OCI-LY7 (cell line): Measurements from ENCODE around the gene FGD5. TPM values are rescaled to one million over a fixed set of nuclear protein-coding genes. Genes with fewer than 3 reads are reported as not detected.

ENCODE experiments used
- BruUV-seq: library from RNA; stranded (reverse); fragments of 400-500 nt; replicated peaks from 2 replicates; lab custom pipeline; 2021; lab: Mats Ljungman, UMichigan
- CTCF ChIA-PET: fragments of 300-600 bp; sonication (Branson Sonifier 250); formaldehyde crosslinking; loops from one replicate; lab custom pipeline; 2022; ENCODE audit warnings: antibody characterized with exemption; ENCODE audit not compliant: unreplicated experiment; lab: Charles Lee
- POLR2A ChIA-PET: fragments of 300-600 bp; sonication (Branson Sonifier 250); formaldehyde crosslinking; loops from one replicate; lab custom pipeline; 2022; ENCODE audit warnings: antibody characterized with exemption; lab: Charles Lee
- DNase-seq: peaks from one replicate; pipeline ENCODE4 v3.0.0-alpha.2; 2015; ENCODE audit warnings: low spot score
- H2AFZ ChIP-seq: fragments of 200-600 bp; sonication (generic), shearing (Covaris generic); 2 replicates; pipeline ENCODE4 v1.6.1; 2014; ENCODE audit warnings: mild to moderate bottlenecking, antibody characterized with exemption, low read length, moderate library complexity
- H3K27ac ChIP-seq: fragments of 200-600 bp; sonication (generic); 2 replicates; pipeline ENCODE4 v1.5.1; 2014; ENCODE audit warnings: mixed run types, low read depth, mild to moderate bottlenecking, moderate library complexity, low read length, inconsistent platforms; ENCODE audit not compliant: poor library complexity, severe bottlenecking
- H3K36me3 ChIP-seq: fragments of 200-600 bp; sonication (generic); 2 replicates; pipeline ENCODE4 v1.6.1; 2014; ENCODE audit warnings: mild to moderate bottlenecking, antibody characterized with exemption, low read length, moderate library complexity, mixed read lengths; ENCODE audit not compliant: insufficient read depth
- H3K4me1 ChIP-seq: fragments of 200-600 bp; sonication (generic); 2 replicates; pipeline ENCODE4 v1.5.1; 2014; ENCODE audit warnings: mild to moderate bottlenecking, low read length; ENCODE audit not compliant: insufficient read depth, poor library complexity, severe bottlenecking
- H3K4me2 ChIP-seq: fragments of 200-600 bp; sonication (generic); 2 replicates; pipeline ENCODE4 v1.6.1; 2014; ENCODE audit warnings: mild to moderate bottlenecking, low read length
- H3K4me3 ChIP-seq: fragments of 200-600 bp; sonication (generic); 2 replicates; pipeline ENCODE4 v1.5.1; 2014; ENCODE audit warnings: mild to moderate bottlenecking, low read depth, low read length; ENCODE audit not compliant: poor library complexity, severe bottlenecking
- H3K79me2 ChIP-seq: fragments of 200-600 bp; sonication (generic); 2 replicates; pipeline ENCODE4 v1.6.1; 2016; ENCODE audit warnings: low read depth, mild to moderate bottlenecking, low read length, moderate library complexity, mixed read lengths; ENCODE audit not compliant: insufficient read depth
- H3K9me2 ChIP-seq: fragments of 200-600 bp; sonication (generic); 2 replicates; pipeline ENCODE4 v1.6.1; 2016; ENCODE audit warnings: mild to moderate bottlenecking, low read length, mixed read lengths; ENCODE audit not compliant: insufficient read depth
- H3K9me3 ChIP-seq: fragments of 200-600 bp; sonication (generic); 2 replicates; pipeline ENCODE4 v1.6.1; 2014; ENCODE audit warnings: mild to moderate bottlenecking, mixed run types, low read length, mixed read lengths
- H4K20me1 ChIP-seq: fragments of 200-600 bp; sonication (generic); 2 replicates; pipeline ENCODE4 v1.6.1; 2014; ENCODE audit warnings: mild to moderate bottlenecking, antibody characterized with exemption, low read length, moderate library complexity, mixed read lengths; ENCODE audit not compliant: insufficient read depth
- EZH2phosphoT487 ChIP-seq: fragments of 200-600 bp; sonication (generic); IDR thresholded peaks from 2 replicates; pipeline ENCODE4 v1.6.1; 2018; ENCODE audit warnings: low read depth, borderline replicate concordance, mild to moderate bottlenecking, mixed run types, antibody characterized with exemption, low read length, moderate library complexity, mixed read lengths
- intact Hi-C: fragments of 100-400 bp; cut with micrococcal nuclease; formaldehyde crosslinking; loops from one replicate; pipeline ENCODE4 v1.10.0; 2022; ENCODE audit not compliant: unreplicated experiment
- total RNA-seq, 2 experiments: library from RNA; depleted of rRNA in 1 of 2; stranded (reverse); fragments of >200 nt in 1 of 2; shearing (Covaris generic) in 1 of 2; gene quantifications; 2 replicates each; pipeline ENCODE4 v1.2.3, GENCODE V29; 2014 to 2022
- TF ChIP-seq, protein P1 (sequence below): fragments of 200-600 bp; sonication (generic); conservative IDR thresholded peaks from 2 replicates; pipeline ENCODE4 v1.5.1; 2014; ENCODE audit warnings: mild to moderate bottlenecking, antibody characterized with exemption, low read length, moderate library complexity, mixed read lengths

The FGD5 gene
- total RNA-seq, 2 experiments from 2014 or later = 0.09 to 0.21 TPM

DNA sequence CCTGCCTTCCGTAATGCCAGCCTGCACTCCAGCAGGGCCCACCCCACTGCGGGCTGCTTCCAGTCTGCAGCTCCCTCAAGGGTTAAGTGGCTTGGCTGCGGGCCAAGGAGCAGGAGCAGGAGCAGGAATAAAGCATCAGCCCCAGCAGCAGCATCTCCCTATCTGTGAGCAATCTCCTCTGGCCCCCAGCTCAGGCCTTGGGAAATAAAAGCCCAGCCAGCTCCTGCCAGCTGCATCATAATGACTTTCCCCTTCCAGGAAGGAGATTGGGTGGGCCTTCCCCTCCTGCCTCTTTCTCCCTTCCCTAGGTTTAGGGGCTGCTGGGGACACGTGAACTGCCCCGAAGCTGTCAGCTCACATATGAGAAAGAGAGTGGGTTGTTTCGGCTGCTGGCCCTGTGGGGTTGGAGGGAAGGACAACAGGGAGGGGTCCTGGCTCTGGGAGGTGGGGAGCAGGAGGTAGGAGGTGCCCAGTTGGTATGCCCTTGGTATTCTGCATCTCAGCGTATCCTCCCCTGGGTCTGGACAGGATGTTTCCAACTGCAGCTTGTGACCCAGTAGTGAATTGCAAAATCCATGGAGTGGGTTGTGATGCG is 34.6 kb upstream of the FGD5 start:
- TF ChIP-seq EZH2phosphoT487 = no peak
- TF ChIP-seq, protein P1, sequence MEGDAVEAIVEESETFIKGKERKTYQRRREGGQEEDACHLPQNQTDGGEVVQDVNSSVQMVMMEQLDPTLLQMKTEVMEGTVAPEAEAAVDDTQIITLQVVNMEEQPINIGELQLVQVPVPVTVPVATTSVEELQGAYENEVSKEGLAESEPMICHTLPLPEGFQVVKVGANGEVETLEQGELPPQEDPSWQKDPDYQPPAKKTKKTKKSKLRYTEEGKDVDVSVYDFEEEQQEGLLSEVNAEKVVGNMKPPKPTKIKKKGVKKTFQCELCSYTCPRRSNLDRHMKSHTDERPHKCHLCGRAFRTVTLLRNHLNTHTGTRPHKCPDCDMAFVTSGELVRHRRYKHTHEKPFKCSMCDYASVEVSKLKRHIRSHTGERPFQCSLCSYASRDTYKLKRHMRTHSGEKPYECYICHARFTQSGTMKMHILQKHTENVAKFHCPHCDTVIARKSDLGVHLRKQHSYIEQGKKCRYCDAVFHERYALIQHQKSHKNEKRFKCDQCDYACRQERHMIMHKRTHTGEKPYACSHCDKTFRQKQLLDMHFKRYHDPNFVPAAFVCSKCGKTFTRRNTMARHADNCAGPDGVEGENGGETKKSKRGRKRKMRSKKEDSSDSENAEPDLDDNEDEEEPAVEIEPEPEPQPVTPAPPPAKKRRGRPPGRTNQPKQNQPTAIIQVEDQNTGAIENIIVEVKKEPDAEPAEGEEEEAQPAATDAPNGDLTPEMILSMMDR = no peak
- Histone ChIP-seq H3K4me2 (no peak overlapping the region), H3K4me1 (no peaks in the 10 kb centered on the region), H2AFZ (no peak overlapping the region), H3K9me3 (peaks cover 6% of the 10 kb centered on the region; the same call in 1 of the 2 replicates), H3K79me2 (no peaks in the 10 kb centered on the region), H3K4me3 (no peak overlapping the region), H3K27ac (no peak overlapping the region), H4K20me1 (no peaks in the 10 kb centered on the region), H3K9me2 (no peaks in the 10 kb centered on the region), H3K36me3 (no peaks in the 10 kb centered on the region)
- ChIA-PET POLR2A (interaction anchor here (0.7 kb wide), 1 partner anchor 11 kb away, joined by 3 read pairs; no protein-coding TSS in a partner anchor), CTCF (no interaction called here)
- no peak for DNase-seq
- intact Hi-C loops = loop anchor here (10.0 kb wide), 1 partner anchor 279 kb away; no protein-coding TSS in a partner anchor
- BruUV-seq = no TSS peak

DNA sequence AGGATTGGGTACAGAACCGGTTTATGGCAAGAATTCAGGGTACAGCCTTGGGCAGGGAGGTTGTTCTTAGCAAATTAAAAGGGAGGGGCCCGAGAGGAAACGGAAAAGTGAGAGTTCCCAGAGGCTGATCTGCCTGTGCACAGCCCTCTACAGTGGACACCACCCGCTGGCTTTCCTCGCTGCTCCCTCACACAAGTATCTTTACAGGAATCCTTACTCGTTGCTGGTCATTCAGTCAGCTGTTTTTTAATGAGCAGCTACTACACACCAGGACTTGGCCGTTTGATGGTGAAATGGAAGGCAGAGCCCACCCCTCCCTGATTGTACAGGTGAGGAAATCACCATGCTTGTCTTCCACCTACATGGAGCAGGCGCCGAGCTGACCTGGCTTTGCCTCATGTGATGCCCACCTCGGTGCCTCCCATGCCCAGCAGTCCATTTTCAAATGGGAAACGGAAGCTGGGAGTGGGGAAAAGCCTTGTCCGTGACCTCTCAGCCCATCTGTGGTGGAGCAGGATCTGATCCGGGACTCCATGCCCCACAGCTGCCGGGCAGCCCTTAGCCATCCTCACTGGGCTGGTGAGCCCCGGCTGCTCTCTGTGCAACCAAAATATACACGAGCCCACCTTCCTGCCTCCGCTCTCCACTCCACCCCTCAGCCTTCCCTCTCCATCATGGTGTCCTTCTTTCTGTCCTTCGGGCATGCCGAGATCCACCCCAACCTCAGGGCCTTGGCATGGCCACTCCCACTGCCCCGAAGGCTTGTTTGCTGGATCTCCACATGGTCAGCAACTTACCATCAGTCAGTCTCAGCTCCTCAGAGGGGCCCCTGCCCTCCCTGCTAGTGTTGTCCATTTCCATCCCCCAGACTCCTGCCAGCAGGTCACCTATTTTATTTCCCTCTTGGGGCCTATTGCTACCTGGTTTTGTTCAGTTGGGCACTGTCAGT is 33.3 kb upstream of the FGD5 start:
- H2AFZ ChIP-seq = no peak overlapping the region
- no peaks in the 10 kb centered on the region for H3K9me3 ChIP-seq
- no peaks in the 10 kb centered on the region for H4K20me1 ChIP-seq
- intact Hi-C loops = loop anchor here (10.0 kb wide), 1 partner anchor 281 kb away; no protein-coding TSS in a partner anchor
- H3K9me2 ChIP-seq = no peaks in the 10 kb centered on the region
- H3K27ac ChIP-seq = no peak overlapping the region
- no peak overlapping the region for H3K4me3 ChIP-seq
- DNase-seq = no peak
- CTCF ChIA-PET = no interaction called here
- BruUV-seq = no TSS peak
- H3K79me2 ChIP-seq = no peaks in the 10 kb centered on the region
- POLR2A ChIA-PET = interaction anchor here (0.6 kb wide), 1 partner anchor 192 kb away, joined by 3 read pairs; no protein-coding TSS in a partner anchor
- no peaks in the 10 kb centered on the region for H3K36me3 ChIP-seq
- TF ChIP-seq, protein P1 = no peak
- TF ChIP-seq EZH2phosphoT487 = no peak
- H3K4me1 ChIP-seq = no peaks in the 10 kb centered on the region
- H3K4me2 ChIP-seq = no peak overlapping the region
